Activated CD4-positive, alpha-beta T cell treated with anti-CD3 and anti-CD28 coated beads for 36 hours (primary cell): ENCODE data around the gene GAPDH. TPM values are rescaled to one million over a fixed set of nuclear protein-coding genes. Genes with fewer than 3 reads are reported as not detected.

Experiments
- ATAC-seq: fragments of 200-7000 bp; cut with Tn5 transposase; one replicate; pipeline ENCODE4 v1.10.0; 2021; ENCODE audit warnings: mild to moderate bottlenecking, moderate library complexity
- CTCF ChIA-PET: fragments of 350-600 bp; sonication (Branson Sonifier 250); formaldehyde crosslinking; loops from one replicate; lab custom pipeline; 2021; ENCODE audit warnings: antibody characterized with exemption; lab: Charles Lee
- POLR2A ChIA-PET: fragments of 350-600 bp; sonication (Branson Sonifier 250); formaldehyde crosslinking; loops from one replicate; lab custom pipeline; 2021; ENCODE audit warnings: antibody characterized with exemption, inconsistent platforms; lab: Charles Lee
- DNase-seq: peaks from one replicate; pipeline ENCODE4 v3.0.0-alpha.2; 2020
- H3K27ac Mint-ChIP-seq: one replicate; pipeline ENCODE4 v1.8.0; 2021; ENCODE audit warnings: mixed read lengths
- H3K27me3 Mint-ChIP-seq: one replicate; pipeline ENCODE4 v1.8.0; 2021; ENCODE audit warnings: mixed read lengths
- H3K36me3 Mint-ChIP-seq: one replicate; pipeline ENCODE4 v1.8.0; 2021; ENCODE audit warnings: low read depth, mixed read lengths
- H3K4me1 Mint-ChIP-seq: one replicate; pipeline ENCODE4 v1.8.0; 2021; ENCODE audit warnings: mixed read lengths
- H3K4me3 Mint-ChIP-seq: one replicate; pipeline ENCODE4 v1.8.0; 2021; ENCODE audit warnings: mild to moderate bottlenecking, moderate library complexity, mixed read lengths
- H3K9me3 Mint-ChIP-seq: one replicate; pipeline ENCODE4 v1.8.0; 2021; ENCODE audit warnings: low read depth, mixed read lengths
- intact Hi-C, 2 experiments: fragments of 100-400 bp; cut with DNase I in 1 of 2; cut with micrococcal nuclease in 1 of 2; formaldehyde crosslinking; loops; one replicate each; pipeline versions ENCODE4 v1.14.2 to v1.15.1; 2022 to 2024; cut with DNase I, micrococcal nuclease
- total RNA-seq, 2 experiments: library from RNA; stranded (reverse); gene quantifications; one replicate each; pipeline ENCODE4 v1.2.3, GENCODE V29; 2021

GAPDH gene
- total RNA-seq, 2 experiments from 2014 or later, result 7,289 to 9,770 TPM

DNA sequence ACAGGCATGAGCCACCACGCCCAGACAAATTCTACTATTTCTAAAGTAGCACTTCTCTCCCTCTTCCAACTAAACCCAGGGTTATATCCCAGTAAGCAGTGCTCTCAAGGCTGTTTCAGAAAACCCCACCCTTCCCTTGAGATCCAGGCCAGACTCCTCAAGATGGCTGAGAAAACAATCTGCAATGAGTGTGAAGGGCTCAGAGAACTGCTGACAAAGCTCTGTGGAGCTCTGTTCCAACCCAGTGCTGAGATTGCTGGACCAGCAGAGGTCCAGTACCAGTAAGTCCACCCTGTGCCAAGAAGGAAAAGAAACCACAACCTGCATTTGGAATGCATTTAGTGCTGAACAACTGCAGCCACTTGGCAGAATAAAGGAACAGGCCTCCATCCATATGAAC is 25.2 kb downstream of the GAPDH start:
- Mint-ChIP-seq H3K27me3 (no peaks in the 10 kb centered on the region), H3K36me3 (peaks cover 70% of the 10 kb centered on the region), H3K4me3 (no peak overlapping the region), H3K9me3 (no peaks in the 10 kb centered on the region), H3K4me1 (peaks cover 35% of the 10 kb centered on the region), H3K27ac (no peak overlapping the region)
- no peak for DNase-seq
- no peak for ATAC-seq
- intact Hi-C loops, result loop anchor here in 1 of 2 experiments (5.0 kb wide), 1 partner anchor 293 kb away; the partner anchor contains the start of genes CDCA3 and USP5
- ChIA-PET CTCF (interaction anchor here (0.8 to 13.6 kb wide), 4 partner anchors 8 to 94 kb away, joined by 3 to 141 read pairs (median 6); partner anchors contain the start of genes GAPDH and NOP2), POLR2A (no interaction called here)

DNA sequence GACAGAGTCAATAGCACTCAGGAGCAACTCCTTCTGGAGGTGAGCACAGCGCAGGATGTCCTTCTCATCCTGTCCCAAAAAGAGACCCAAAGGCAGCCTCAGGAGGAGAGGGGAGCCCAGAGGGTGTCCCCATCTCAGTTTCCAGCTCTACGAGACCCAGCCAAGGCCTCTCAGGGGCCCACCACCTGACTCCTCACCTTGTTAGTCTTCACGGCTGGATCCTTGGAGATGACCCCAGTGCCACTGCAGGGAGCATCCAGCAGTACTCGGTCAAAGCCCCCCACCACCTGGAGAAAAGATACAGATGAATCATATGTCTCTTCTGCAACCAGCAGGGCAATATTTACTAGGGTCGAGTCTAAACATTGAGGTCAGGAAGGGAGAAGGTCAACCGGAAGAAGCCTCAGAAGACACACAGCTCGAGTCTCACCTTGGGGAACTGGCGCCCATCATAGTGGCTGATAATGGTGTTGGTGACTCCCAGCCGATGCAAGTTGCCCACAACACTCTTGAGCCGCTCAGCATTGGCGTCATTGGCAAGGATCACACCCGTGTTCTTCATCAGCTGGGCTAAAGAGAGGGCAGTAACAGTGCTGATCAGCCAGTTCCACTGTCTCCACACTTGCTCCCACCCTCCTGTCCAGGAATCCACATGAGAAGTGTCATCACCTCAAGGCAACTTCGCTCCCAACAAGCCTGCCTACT is 26.3 kb downstream of the GAPDH start:
- CTCF ChIA-PET, result interaction anchor here (0.9 to 13.6 kb wide), 2 partner anchors 22 to 124 kb away, joined by 4 to 141 read pairs; partner anchors contain the start of gene GAPDH
- POLR2A ChIA-PET, result interaction anchor here (0.8 kb wide), 1 partner anchor 307 kb away, joined by 3 read pairs; the partner anchor contains the start of gene TPI1
- ATAC-seq (no peak), DNase-seq (no peak)
- Mint-ChIP-seq H3K9me3 (no peaks in the 10 kb centered on the region), H3K27me3 (no peaks in the 10 kb centered on the region), H3K27ac (no peak overlapping the region), H3K4me3 (no peak overlapping the region), H3K4me1 (peaks cover 35% of the 10 kb centered on the region), H3K36me3 (peaks cover 72% of the 10 kb centered on the region)
- intact Hi-C loops, result no loop called here

- peaks cover 79% of the 10 kb centered on the region for H3K36me3 Mint-ChIP-seq
- DNase-seq (no peak), ATAC-seq (no peak)
- H3K4me1 Mint-ChIP-seq, result peaks cover 44% of the 10 kb centered on the region
- ChIA-PET CTCF (interaction anchor here (0.7 to 2.1 kb wide), 9 partner anchors 12 to 349 kb away, joined by 3 to 12 read pairs (median 4); partner anchors contain the start of gene CDCA3), POLR2A (no interaction called here)
- intact Hi-C loops, result no loop called here
- no peak overlapping the region for H3K4me3 Mint-ChIP-seq
- peak overlapping the region; percentile 68 for H3K27ac Mint-ChIP-seq
- no peaks in the 10 kb centered on the region for H3K9me3 Mint-ChIP-seq
- H3K27me3 Mint-ChIP-seq, result no peaks in the 10 kb centered on the region
Observed at GRCh38 chr12:6562881-6563280, 28.6 kb downstream of the GAPDH start.

GRCh38 chr12:6563448-6564050 is 29.2 kb downstream of the GAPDH start:
- Mint-ChIP-seq H3K4me1 (peaks cover 40% of the 10 kb centered on the region), H3K4me3 (no peak overlapping the region), H3K27me3 (no peaks in the 10 kb centered on the region), H3K36me3 (peaks cover 78% of the 10 kb centered on the region), H3K9me3 (no peaks in the 10 kb centered on the region), H3K27ac (peak overlapping the region; percentile 17)
- CTCF ChIA-PET, result interaction anchor here (0.6 to 2.1 kb wide), 14 partner anchors 10 to 380 kb away, joined by 3 to 12 read pairs (median 4); partner anchors contain the start of gene RNU7-1
- peak; percentile 82 for DNase-seq
- peak; percentile 37 for ATAC-seq
- POLR2A ChIA-PET, result no interaction called here
- intact Hi-C loops, result no loop called here

- DNase-seq, result no peak
- no peak for ATAC-seq
- no peaks in the 10 kb centered on the region for H3K9me3 Mint-ChIP-seq
- CTCF ChIA-PET, result interaction anchor here (0.6 to 2.0 kb wide), 3 partner anchors 10 to 216 kb away, joined by 3 to 11 read pairs (median 10); partner anchors contain the start of gene IFFO1
- peak overlapping the region; percentile 89 for H3K4me3 Mint-ChIP-seq
- H3K36me3 Mint-ChIP-seq, result peaks cover 72% of the 10 kb centered on the region
- intact Hi-C loops, result loop anchor here in 1 of 2 experiments (5.0 kb wide), 1 partner anchor 120 kb away; the partner anchor contains the start of gene ZNF384
- POLR2A ChIA-PET, result interaction anchor here (0.6 kb wide), 1 partner anchor 79 kb away, joined by 4 read pairs; no protein-coding TSS in a partner anchor
- peak overlapping the region; percentile 93 for H3K27ac Mint-ChIP-seq
- peaks cover 54% of the 10 kb centered on the region for H3K4me1 Mint-ChIP-seq
- H3K27me3 Mint-ChIP-seq, result no peaks in the 10 kb centered on the region
Observed at GRCh38 chr12:6567112-6567670, 32.9 kb downstream of the GAPDH start.

DNA sequence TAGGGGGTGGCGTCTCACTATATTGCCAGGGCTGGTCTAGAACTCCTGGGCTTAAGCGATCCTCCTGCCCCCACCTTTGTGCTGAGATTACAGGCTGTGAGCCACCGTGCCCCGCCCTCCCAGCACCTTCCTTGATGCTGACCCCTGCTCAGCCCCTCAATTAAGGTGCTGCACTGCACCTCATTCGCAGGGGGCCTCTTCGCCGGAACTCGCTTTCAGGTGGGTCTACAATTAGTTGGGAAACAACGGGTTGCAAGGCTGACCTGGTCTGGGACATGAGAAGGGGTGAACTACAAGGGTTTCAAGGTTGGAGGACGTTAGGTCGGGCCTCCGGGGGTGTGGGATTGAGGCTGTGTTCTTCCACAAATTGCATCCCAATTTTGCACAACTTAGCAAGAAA is 35.0 kb downstream of the GAPDH start:
- Mint-ChIP-seq H3K36me3 (peaks cover 70% of the 10 kb centered on the region), H3K27ac (peak overlapping the region; percentile 42)

GRCh38 chr12:6569786-6570185 is 35.5 kb downstream of the GAPDH start:
- Mint-ChIP-seq H3K4me1 (peaks cover 60% of the 10 kb centered on the region), H3K9me3 (no peaks in the 10 kb centered on the region), H3K4me3 (peak overlapping the region; percentile 89), H3K27me3 (no peaks in the 10 kb centered on the region), H3K27ac (peak overlapping the region; percentile 42), H3K36me3 (peaks cover 68% of the 10 kb centered on the region)
- ATAC-seq (no peak), DNase-seq (no peak)
- intact Hi-C loops, result loop anchor here (2.0 to 5.0 kb wide), 2 partner anchors 37 to 118 kb away; partner anchors contain the start of genes CHD4 (in 1 of the 2) and ZNF384 (in 1 of the 2)
- POLR2A ChIA-PET, result interaction anchor here (1.7 kb wide), 1 partner anchor 18 kb away, joined by 5 read pairs; no protein-coding TSS in a partner anchor
- CTCF ChIA-PET, result interaction anchor here (1.0 to 2.1 kb wide), 8 partner anchors 11 to 284 kb away, joined by 3 to 12 read pairs (median 5); partner anchors contain the start of gene ZNF384

More for the DNA sequence above, 35.0 kb downstream of the GAPDH start:
- Mint-ChIP-seq H3K27me3 (no peaks in the 10 kb centered on the region), H3K4me3 (peak overlapping the region; percentile 89), H3K9me3 (no peaks in the 10 kb centered on the region), H3K4me1 (peaks cover 58% of the 10 kb centered on the region)
- ChIA-PET POLR2A (no interaction called here), CTCF (interaction anchor here (0.6 kb wide), 1 partner anchor 246 kb away, joined by 3 read pairs; no protein-coding TSS in a partner anchor)
- DNase-seq (no peak), ATAC-seq (no peak)
- intact Hi-C loops, result loop anchor here (2.0 to 5.0 kb wide), 2 partner anchors 37 to 118 kb away; partner anchors contain the start of genes CHD4 (in 1 of the 2) and ZNF384 (in 1 of the 2)

GRCh38 chr12:6570264-6570887 is 36.1 kb downstream of the GAPDH start:
- Mint-ChIP-seq H3K27me3 (no peaks in the 10 kb centered on the region), H3K4me1 (peaks cover 62% of the 10 kb centered on the region), H3K27ac (peak overlapping the region; percentile 66), H3K9me3 (no peaks in the 10 kb centered on the region), H3K36me3 (peaks cover 69% of the 10 kb centered on the region), H3K4me3 (peak overlapping the region; percentile 89)
- no peak for ATAC-seq
- CTCF ChIA-PET, result interaction anchor here (0.6 to 2.1 kb wide), 20 partner anchors 11 to 295 kb away, joined by 3 to 12 read pairs (median 4); partner anchors contain the start of genes ACRBP, COPS7A and ZNF384
- DNase-seq, result peak; percentile 76
- intact Hi-C loops, result no loop called here
- POLR2A ChIA-PET, result interaction anchor here (0.7 to 1.7 kb wide), 2 partner anchors 18 to 222 kb away, joined by 4 to 5 read pairs; no protein-coding TSS in a partner anchor

GRCh38 chr12:6573001-6573400 is 38.7 kb downstream of the GAPDH start:
- no peaks in the 10 kb centered on the region for H3K27me3 Mint-ChIP-seq
- ATAC-seq (no peak), DNase-seq (no peak)
- peaks cover 55% of the 10 kb centered on the region for H3K4me1 Mint-ChIP-seq
- POLR2A ChIA-PET, result interaction anchor here (0.6 kb wide), 1 partner anchor 19 kb away, joined by 4 read pairs; no protein-coding TSS in a partner anchor
- H3K36me3 Mint-ChIP-seq, result peaks cover 65% of the 10 kb centered on the region
- peak overlapping the region; percentile 63 for H3K27ac Mint-ChIP-seq
- H3K9me3 Mint-ChIP-seq, result no peaks in the 10 kb centered on the region
- CTCF ChIA-PET, result no interaction called here
- no peak overlapping the region for H3K4me3 Mint-ChIP-seq
- intact Hi-C loops, result no loop called here
